ENCODE results near the gene CHMP4A. TPM values are rescaled to one million over a fixed set of nuclear protein-coding genes. Genes with fewer than 3 reads are reported as not detected.

CHMP4A gene
- total and polyA plus RNA-seq, 2 of the 13 experiments (the other 11 are each of a cell fraction or from before 2014, with no cell fraction given), result 83.6 to 113 TPM

GRCh38 chr14:24232645-24233537 lies 19.6 kb upstream of the CHMP4A start, which contains the start of gene GMPR2 (continued):
- TF ChIP-seq ZBTB4 (CRISPR knock-in tag; IDR thresholded peaks at IDR 0.05; ENCODE audit: borderline replicate concordance) (no peak), ZBTB20 (CRISPR knock-in tag; IDR thresholded peaks at IDR 0.05; ENCODE audit: borderline replicate concordance, low read depth) (0 out of 2 replicates have a peak, but pooled peaks have one; percentile 15), HDAC1 (CRISPR knock-in tag; IDR thresholded peaks at IDR 0.05) (peak; percentile 88), ZNF354B (CRISPR knock-in tag; IDR thresholded peaks at IDR 0.05) (peak; percentile 89; the same call in 1 of the 2 replicates), MXD4 (CRISPR knock-in tag; IDR thresholded peaks at IDR 0.05) (peak; percentile 88), SMAD1 (CRISPR knock-in tag; IDR thresholded peaks at IDR 0.05; ENCODE audit: borderline replicate concordance, low read depth) (no peak), DNMT3B (CRISPR knock-in tag; conservative IDR thresholded peaks at IDR 0.05) (no peak), ZNF766 (CRISPR knock-in tag; IDR thresholded peaks at IDR 0.05; ENCODE audit: borderline replicate concordance) (peak; percentile 83; the same call in 1 of the 2 replicates), ZNF335 (CRISPR knock-in tag; IDR thresholded peaks at IDR 0.05) (peak; percentile 93), SRSF1 (optimal IDR thresholded peaks at IDR 0.05; ENCODE audit: low read depth, low read length) (peak; percentile 84), RFXAP (CRISPR knock-in tag; IDR thresholded peaks at IDR 0.05; ENCODE audit: borderline replicate concordance) (peak; percentile 97), TAF15 (IDR thresholded peaks at IDR 0.05; ENCODE audit: low read depth, low read length, poor library complexity, severe bottlenecking) (no peak), THAP9 (CRISPR knock-in tag; IDR thresholded peaks at IDR 0.05; ENCODE audit: borderline replicate concordance) (peak; percentile 89; the same call in 1 of the 2 replicates), SOX6 (IDR thresholded peaks at IDR 0.05) (no peak), SOX6 (CRISPR knock-in tag; IDR thresholded peaks at IDR 0.05) (no peak; the same call in 1 of the 2 replicates), PBX3 (CRISPR knock-in tag; IDR thresholded peaks at IDR 0.05; ENCODE audit: borderline replicate concordance) (peak; percentile 87), PRPF4 (IDR thresholded peaks at IDR 0.05; ENCODE audit: low read depth, low read length, poor library complexity, severe bottlenecking) (peak; percentile 87), TFAP4 (IDR thresholded peaks at IDR 0.05; ENCODE audit: borderline replicate concordance, low read depth) (peak; percentile 43; the same call in 1 of the 2 replicates), MXD1 (CRISPR knock-in tag; IDR thresholded peaks at IDR 0.05) (peak; percentile 44)

Measured in HepG2 (cell line).